ENCODE measurements around the gene DPYSL4. TPM values are rescaled to one million over a fixed set of nuclear protein-coding genes. Genes with fewer than 3 reads are reported as not detected.

The DPYSL4 gene
- total and polyA plus RNA-seq, 2 of the 4 experiments (the other 2 are of a cell fraction): 8.1 to 30.5 TPM

DNA sequence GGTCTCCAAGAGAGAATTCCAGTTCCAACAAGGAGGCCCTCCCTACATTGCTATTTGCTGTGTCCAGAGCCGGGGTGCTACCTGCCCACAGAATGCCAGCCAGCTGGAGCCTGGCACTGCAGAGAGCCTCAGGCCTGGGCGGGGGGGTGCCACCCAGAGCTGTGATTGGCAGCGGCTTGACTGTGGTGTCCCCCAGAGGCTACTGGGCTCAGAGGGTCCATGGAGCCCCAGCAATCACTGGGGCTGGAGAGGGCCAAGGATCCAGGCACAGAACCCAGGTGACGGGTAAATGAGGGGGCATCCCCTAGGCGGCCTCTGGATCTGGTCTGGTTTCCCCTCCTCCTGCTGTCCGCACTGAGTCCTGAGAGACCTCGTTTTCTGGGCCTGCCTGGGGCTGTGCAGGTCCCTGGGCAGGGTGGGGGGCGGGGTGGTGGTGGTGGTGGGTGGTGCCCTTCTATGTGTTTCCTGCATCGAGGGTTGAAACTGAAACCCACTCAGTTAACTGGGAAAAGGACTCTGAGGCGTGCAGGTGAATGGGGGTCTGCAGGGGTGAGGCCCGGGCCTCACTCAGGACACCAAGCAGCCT, 12.6 kb downstream of the DPYSL4 start:
- ATAC-seq (ENCODE audit: low read depth): no peak

More for the DNA sequence above, 12.6 kb downstream of the DPYSL4 start:
- no peak overlapping the region for H3K18ac ChIP-seq (ENCODE audit: low read depth, low read length)
- ChIA-PET CTCF (no interaction called here), POLR2A (ENCODE audit: unreplicated experiment) (no interaction called here)
- no peak overlapping the region for H4K8ac ChIP-seq (ENCODE audit: low read depth in 2 of 2, low read length in 2 of 2)
- H3K14ac ChIP-seq (replicated peaks; ENCODE audit: low read depth, low read length): no peak overlapping the region
- in situ Hi-C loops (cut with MboI; ENCODE audit: low sequenced_read_pairs): no loop called here
- H3K4me3 ChIP-seq (ENCODE audit: insufficient read depth, low read depth, low read length): no peak overlapping the region
- H3K27me3 ChIP-seq (ENCODE audit: control insufficient read depth, insufficient read depth, low read length): no peaks in the 10 kb centered on the region
- no peak overlapping the region for H3K56ac ChIP-seq (ENCODE audit: extremely low read depth, insufficient read depth, low read length)
- dilution Hi-C loops (cut with HindIII; ENCODE audit: low sequenced_read_pairs, unreplicated experiment): no loop called here
- no peak overlapping the region for H3K4me2 ChIP-seq (ENCODE audit: low read depth, low read length)
- no peaks in the 10 kb centered on the region for H3K4me1 ChIP-seq (ENCODE audit: control insufficient read depth, insufficient read depth, low read length)
- no peak overlapping the region for H2BK20ac ChIP-seq (ENCODE audit: low read depth, low read length)
- H3K23ac ChIP-seq (ENCODE audit: low read depth, low read length): no peak overlapping the region
- H4K91ac ChIP-seq (ENCODE audit: insufficient read depth, low read depth, low read length): no peak overlapping the region
- no peaks in the 10 kb centered on the region for H3K9me1 ChIP-seq (ENCODE audit: insufficient read depth, low read length)
- intact Hi-C loops (cut with micrococcal nuclease): no loop called here
- H3K9ac ChIP-seq (ENCODE audit: low read depth, low read length): no peak overlapping the region
- H2AK5ac ChIP-seq (ENCODE audit: low read depth, low read length): no peak overlapping the region
- peaks cover 26% of the 10 kb centered on the region for H3K36me3 ChIP-seq (ENCODE audit: control insufficient read depth, insufficient read depth, low read length)
- H3K4ac ChIP-seq (ENCODE audit: low read depth, low read length): no peak overlapping the region
- H2BK5ac ChIP-seq (ENCODE audit: low read depth, low read length, poor library complexity, severe bottlenecking): no peak overlapping the region
- no peaks in the 10 kb centered on the region for H3K9me3 ChIP-seq (ENCODE audit: control insufficient read depth, insufficient read depth, low read length)
- no peak overlapping the region for H4K5ac ChIP-seq (ENCODE audit: low read depth, low read length)
- no peak for DNase-seq
- H2BK15ac ChIP-seq (ENCODE audit: low read depth, low read length): no peak overlapping the region
- whole genome bisulfite sequencing, 2 experiments (ENCODE audit: extremely low coverage in 2 of 2, insufficient read length in 1 of 2): 93% methylated on average over 3 of the region's 11 CpGs; no CpG with 5 or more reads in 1 of the 2 experiments
- H4K20me1 ChIP-seq (ENCODE audit: insufficient read depth, low read length): peaks cover 5% of the 10 kb centered on the region
- no peak overlapping the region for H2AFZ ChIP-seq (replicated peaks; ENCODE audit: low read length, poor library complexity)
- no peak overlapping the region for H3K27ac ChIP-seq (ENCODE audit: insufficient read depth, low read length)
- no TSS peak for BruUV-seq (replicated peaks)
- H3K79me1 ChIP-seq (ENCODE audit: low read depth in 1 of 2, low read length in 2 of 2): no peaks in the 10 kb centered on the region
- no peak overlapping the region for H2AK9ac ChIP-seq (replicated peaks; ENCODE audit: low read depth, low read length, poor library complexity)
- no peak for TF ChIP-seq CEBPB (IDR thresholded peaks at IDR 0.05; ENCODE audit: low read depth, low read length)
- TF ChIP-seq NFE2L2 (IDR thresholded peaks at IDR 0.05; ENCODE audit: low read depth, low read length): no peak
- TF ChIP-seq RFX5 (IDR thresholded peaks at IDR 0.05; ENCODE audit: low read depth, low read length): no peak
- TF ChIP-seq, protein P1, sequence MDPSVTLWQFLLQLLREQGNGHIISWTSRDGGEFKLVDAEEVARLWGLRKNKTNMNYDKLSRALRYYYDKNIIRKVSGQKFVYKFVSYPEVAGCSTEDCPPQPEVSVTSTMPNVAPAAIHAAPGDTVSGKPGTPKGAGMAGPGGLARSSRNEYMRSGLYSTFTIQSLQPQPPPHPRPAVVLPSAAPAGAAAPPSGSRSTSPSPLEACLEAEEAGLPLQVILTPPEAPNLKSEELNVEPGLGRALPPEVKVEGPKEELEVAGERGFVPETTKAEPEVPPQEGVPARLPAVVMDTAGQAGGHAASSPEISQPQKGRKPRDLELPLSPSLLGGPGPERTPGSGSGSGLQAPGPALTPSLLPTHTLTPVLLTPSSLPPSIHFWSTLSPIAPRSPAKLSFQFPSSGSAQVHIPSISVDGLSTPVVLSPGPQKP (IDR thresholded peaks at IDR 0.05; ENCODE audit: borderline replicate concordance, low read depth, low read length): no peak
- no peak for TF ChIP-seq MAFK (IDR thresholded peaks at IDR 0.05; ENCODE audit: low read depth, low read length)
- no peak for TF ChIP-seq RCOR1 (IDR thresholded peaks at IDR 0.05; ENCODE audit: insufficient replicate concordance, low read length)
- no peak for TF ChIP-seq BHLHE40 (IDR thresholded peaks at IDR 0.05; ENCODE audit: low read depth, low read length)
- TF ChIP-seq RAD21 (IDR thresholded peaks at IDR 0.05; ENCODE audit: low read length): no peak
- no peak for TF ChIP-seq FOS (IDR thresholded peaks at IDR 0.05; ENCODE audit: low read depth, low read length)
- TF ChIP-seq SMC3 (IDR thresholded peaks at IDR 0.05; ENCODE audit: low read depth, low read length): no peak
- TF ChIP-seq MAZ (IDR thresholded peaks at IDR 0.05; ENCODE audit: borderline replicate concordance, low read depth, low read length): no peak
- no peak for TF ChIP-seq CHD1 (IDR thresholded peaks at IDR 0.05; ENCODE audit: low read depth, low read length)
- no peak overlapping the region for H2BK120ac ChIP-seq (ENCODE audit: low read depth, low read length)

Measured in IMR-90 (cell line).